ENCODE data around the gene CCDC188. TPM values are rescaled to one million over a fixed set of nuclear protein-coding genes. Genes with fewer than 3 reads are reported as not detected.

Gene CCDC188
- total RNA-seq, 1 donor from 2014 or later, result not detected

GRCh38 chr22:20171288-20172140 is 20.7 kb upstream of the CCDC188 start:
- Histone ChIP-seq H3K4me1 (ENCODE audit: insufficient read depth, low read length) (no peaks in the 10 kb centered on the region), H4K20me1 (ENCODE audit: insufficient read depth, low read length) (no peaks in the 10 kb centered on the region), H3K79me2 (ENCODE audit: insufficient read depth, low read length) (no peaks in the 10 kb centered on the region), H3K9ac (ENCODE audit: low read length) (no peak overlapping the region), H3K27ac (ENCODE audit: low read depth, low read length) (no peak overlapping the region), H3K27me3 (ENCODE audit: insufficient read depth, low read length) (no peaks in the 10 kb centered on the region), H3K4me3 (ENCODE audit: insufficient read depth, low read depth, low read length) (no peak overlapping the region), H3K4me2 (ENCODE audit: low read length) (no peak overlapping the region), H3K36me3 (ENCODE audit: insufficient read depth, low read length) (no peaks in the 10 kb centered on the region), H3K9me3 (ENCODE audit: insufficient read depth, low read depth, low read length) (no peaks in the 10 kb centered on the region), H2AFZ (ENCODE audit: low read depth, low read length) (no peak overlapping the region)
- DNase-seq (ENCODE audit: low read depth) (no peak), FAIRE-seq (no peak)
- Mint-ChIP-seq H3K36me3 (ENCODE audit: low read depth, unreplicated experiment) (no peaks in the 10 kb centered on the region), H3K4me3 (ENCODE audit: unreplicated experiment) (no peak overlapping the region), H3K27ac (ENCODE audit: unreplicated experiment) (no peak overlapping the region), H3K27me3 (ENCODE audit: low read depth, unreplicated experiment) (peaks cover 27% of the 10 kb centered on the region), H3K9me3 (ENCODE audit: unreplicated experiment) (no peaks in the 10 kb centered on the region), H3K4me1 (ENCODE audit: low read depth, unreplicated experiment) (no peaks in the 10 kb centered on the region)
- no peak for TF ChIP-seq CTCF (IDR thresholded peaks at IDR 0.05; ENCODE audit: insufficient read depth, low read depth, low read length)
- no peak for TF ChIP-seq EZH2 (IDR thresholded peaks at IDR 0.05; ENCODE audit: insufficient read depth, low read length)

DNA sequence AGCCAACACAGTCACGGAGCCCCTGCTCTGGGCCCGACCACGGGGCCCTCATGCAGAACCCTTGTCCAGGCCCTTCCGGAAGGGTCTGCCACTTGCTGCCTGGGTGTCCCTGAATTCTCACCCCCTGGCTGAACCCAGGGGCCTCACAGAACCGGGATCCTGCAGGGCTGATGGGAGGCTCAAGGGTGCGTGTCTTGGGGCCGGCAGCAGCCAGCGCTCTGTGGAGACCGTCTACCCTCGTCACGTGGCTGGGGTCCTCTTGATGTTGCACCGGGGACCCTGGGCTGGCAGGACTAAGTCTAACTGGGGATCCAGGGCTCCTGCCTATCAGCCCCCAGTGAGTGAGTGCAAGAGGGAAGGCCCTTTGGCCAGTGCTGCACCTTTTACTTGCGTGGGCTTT is 19.3 kb upstream of the CCDC188 start:
- H3K9me3 ChIP-seq (ENCODE audit: insufficient read depth, low read depth, low read length), result no peaks in the 10 kb centered on the region
- Mint-ChIP-seq H3K9me3 (ENCODE audit: unreplicated experiment) (no peaks in the 10 kb centered on the region), H3K4me1 (ENCODE audit: low read depth, unreplicated experiment) (no peaks in the 10 kb centered on the region), H3K36me3 (ENCODE audit: low read depth, unreplicated experiment) (no peaks in the 10 kb centered on the region), H3K27ac (ENCODE audit: unreplicated experiment) (no peak overlapping the region), H3K27me3 (ENCODE audit: low read depth, unreplicated experiment) (peaks cover 31% of the 10 kb centered on the region), H3K4me3 (ENCODE audit: unreplicated experiment) (no peak overlapping the region)
- no peaks in the 10 kb centered on the region for H3K27me3 ChIP-seq (ENCODE audit: insufficient read depth, low read length)
- H4K20me1 ChIP-seq (ENCODE audit: insufficient read depth, low read length), result no peaks in the 10 kb centered on the region
- no peak overlapping the region for H3K9ac ChIP-seq (ENCODE audit: low read length)
- no peaks in the 10 kb centered on the region for H3K36me3 ChIP-seq (ENCODE audit: insufficient read depth, low read length)
- DNase-seq (ENCODE audit: low read depth), result no peak
- TF ChIP-seq CTCF (IDR thresholded peaks at IDR 0.05; ENCODE audit: insufficient read depth, low read depth, low read length) (no peak), EZH2 (IDR thresholded peaks at IDR 0.05; ENCODE audit: insufficient read depth, low read length) (no peak)
- H3K4me1 ChIP-seq (ENCODE audit: insufficient read depth, low read length), result no peaks in the 10 kb centered on the region
- no peak overlapping the region for H3K4me2 ChIP-seq (ENCODE audit: low read length)
- H3K4me3 ChIP-seq (ENCODE audit: insufficient read depth, low read depth, low read length), result no peak overlapping the region
- H3K79me2 ChIP-seq (ENCODE audit: insufficient read depth, low read length), result no peaks in the 10 kb centered on the region
- H2AFZ ChIP-seq (ENCODE audit: low read depth, low read length), result no peak overlapping the region
- no peak for FAIRE-seq
- no peak overlapping the region for H3K27ac ChIP-seq (ENCODE audit: low read depth, low read length)

- no peaks in the 10 kb centered on the region for H3K79me2 ChIP-seq (ENCODE audit: insufficient read depth, low read length)
- no peaks in the 10 kb centered on the region for H4K20me1 ChIP-seq (ENCODE audit: insufficient read depth, low read length)
- no peak overlapping the region for H3K27ac ChIP-seq (ENCODE audit: low read depth, low read length)
- no peak overlapping the region for H2AFZ ChIP-seq (ENCODE audit: low read depth, low read length)
- Mint-ChIP-seq H3K9me3 (ENCODE audit: unreplicated experiment) (no peaks in the 10 kb centered on the region), H3K27me3 (ENCODE audit: low read depth, unreplicated experiment) (peaks cover 31% of the 10 kb centered on the region), H3K36me3 (ENCODE audit: low read depth, unreplicated experiment) (no peaks in the 10 kb centered on the region), H3K27ac (ENCODE audit: unreplicated experiment) (no peak overlapping the region), H3K4me1 (ENCODE audit: low read depth, unreplicated experiment) (no peaks in the 10 kb centered on the region), H3K4me3 (ENCODE audit: unreplicated experiment) (no peak overlapping the region)
- no peak for TF ChIP-seq EZH2 (IDR thresholded peaks at IDR 0.05; ENCODE audit: insufficient read depth, low read length)
- H3K4me3 ChIP-seq (ENCODE audit: insufficient read depth, low read depth, low read length), result no peak overlapping the region
- no peaks in the 10 kb centered on the region for H3K4me1 ChIP-seq (ENCODE audit: insufficient read depth, low read length)
- H3K36me3 ChIP-seq (ENCODE audit: insufficient read depth, low read length), result no peaks in the 10 kb centered on the region
- no peaks in the 10 kb centered on the region for H3K9me3 ChIP-seq (ENCODE audit: insufficient read depth, low read depth, low read length)
- FAIRE-seq (no peak), DNase-seq (ENCODE audit: low read depth) (no peak)
- no peak overlapping the region for H3K9ac ChIP-seq (ENCODE audit: low read length)
- H3K27me3 ChIP-seq (ENCODE audit: insufficient read depth, low read length), result no peaks in the 10 kb centered on the region
- no peak overlapping the region for H3K4me2 ChIP-seq (ENCODE audit: low read length)
Measured at GRCh38 chr22:20169253-20169822, 18.5 kb upstream of the CCDC188 start.
